Measurements from ENCODE around the gene CNOT6L. TPM values are rescaled to one million over a fixed set of nuclear protein-coding genes. Genes with fewer than 3 reads are reported as not detected.
"Not testable (repeated sequence)": the region's sequence is repeated elsewhere in the genome, so short reads cannot be mapped to it uniquely, and the experiment has no call there.

CNOT6L gene
- total RNA-seq (11.8 and 12.7 TPM in 2 replicates), polyA plus RNA-seq (8.1 and 11.4 TPM in 2 replicates), polyA minus RNA-seq (ENCODE audit: low replicate concordance) (18.2 and 20.1 TPM in 2 replicates)
- 6.7 and 9.9 TPM in 2 replicates for polyA plus RNA-seq (2012)

DNA sequence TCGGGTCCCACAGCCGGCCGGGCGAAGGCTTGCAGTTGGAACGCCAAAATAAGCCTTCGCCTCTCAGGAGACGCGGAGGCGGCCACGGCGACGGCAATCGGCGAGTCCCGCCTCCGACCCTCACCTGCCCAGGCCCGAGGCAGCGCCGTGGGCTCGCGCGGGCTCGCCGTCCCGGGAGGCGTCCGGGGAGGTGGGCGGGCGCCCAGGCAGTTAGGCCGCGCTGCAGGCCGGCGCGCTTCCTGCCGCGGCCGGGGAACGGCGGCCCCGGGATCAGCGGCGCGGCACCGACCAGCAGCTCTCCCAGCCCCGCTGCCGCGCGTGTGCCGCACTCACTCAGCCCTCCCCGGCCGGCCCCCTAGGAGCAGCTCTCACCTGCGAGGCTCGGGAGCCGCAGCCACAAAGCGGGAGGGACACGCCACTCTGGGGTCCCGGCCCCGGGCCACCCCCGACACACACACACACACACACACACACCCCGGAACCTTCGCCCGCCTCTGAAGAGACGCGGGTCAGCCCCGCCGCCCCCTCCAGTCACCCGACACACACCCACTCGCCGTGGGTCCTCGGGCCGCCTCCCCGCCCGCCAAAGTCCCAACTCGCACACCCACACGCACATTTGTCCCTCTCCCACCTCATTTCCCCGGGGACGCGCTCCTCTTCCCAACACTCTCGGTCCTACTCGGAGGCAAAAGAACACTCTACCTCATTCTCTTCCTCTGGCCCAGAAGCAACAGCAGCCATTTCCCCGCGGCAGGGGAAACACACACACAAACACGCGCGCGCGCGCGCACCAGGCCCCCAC lies at the start of gene CNOT6L:
Gene CNOT6L, minus strand, starts transcription at position 767 of the 802 bp plus-strand sequence. Its CDS starts 60 bp downstream, at position 707.
- H2AFZ ChIP-seq (ENCODE audit: low read length): peak within 1 kb of the TSS; percentile 96
- H3K36me3 ChIP-seq (ENCODE audit: control insufficient read depth, insufficient read depth, low read length): no peaks in the 10 kb centered on the region
- no peak for TF ChIP-seq CTCF (conservative IDR thresholded peaks at IDR 0.05 in 1 of 2, IDR thresholded peaks at IDR 0.05 in 1 of 2; ENCODE audit: low read depth in 1 of 2, low read length in 2 of 2)
- no peak for TF ChIP-seq EZH2 (IDR thresholded peaks at IDR 0.05; ENCODE audit: low read length, missing control alignments)
- peak within 1 kb of the TSS; percentile 81 for H3K9ac ChIP-seq (ENCODE audit: insufficient read depth, low read length)
- H3K4me3 ChIP-seq (replicated peaks in 1 of 4; ENCODE audit: control extremely low read depth in 1 of 4, insufficient read depth in 1 of 4, low read depth in 3 of 4, low read length in 4 of 4): peak within 1 kb of the TSS; percentile 88 to 93 (median 92)
- no peaks in the 10 kb centered on the region for H3K27me3 ChIP-seq (ENCODE audit: control insufficient read depth, insufficient read depth, low read length)
- H4K20me1 ChIP-seq (ENCODE audit: control insufficient read depth, extremely low read depth, insufficient read depth, low read length): no peaks in the 10 kb centered on the region
- peaks cover 31% of the 10 kb centered on the region for H3K79me2 ChIP-seq (ENCODE audit: control insufficient read depth, insufficient read depth, low read length)
- H3K27ac ChIP-seq (ENCODE audit: insufficient read depth, low read length): peak within 1 kb of the TSS; percentile 87
- H3K9me3 ChIP-seq (ENCODE audit: control insufficient read depth, insufficient read depth, low read depth, low read length): no peaks in the 10 kb centered on the region
- no peaks in the 10 kb centered on the region for H3K4me1 ChIP-seq (ENCODE audit: control insufficient read depth, extremely low read depth, insufficient read depth, low read length)
- DNase-seq (ENCODE audit: low read depth in 2 of 2): peak; percentile 67 to 85
- peak within 1 kb of the TSS; percentile 79 for H3K4me2 ChIP-seq (ENCODE audit: extremely low read depth, insufficient read depth, low read length)

DNA sequence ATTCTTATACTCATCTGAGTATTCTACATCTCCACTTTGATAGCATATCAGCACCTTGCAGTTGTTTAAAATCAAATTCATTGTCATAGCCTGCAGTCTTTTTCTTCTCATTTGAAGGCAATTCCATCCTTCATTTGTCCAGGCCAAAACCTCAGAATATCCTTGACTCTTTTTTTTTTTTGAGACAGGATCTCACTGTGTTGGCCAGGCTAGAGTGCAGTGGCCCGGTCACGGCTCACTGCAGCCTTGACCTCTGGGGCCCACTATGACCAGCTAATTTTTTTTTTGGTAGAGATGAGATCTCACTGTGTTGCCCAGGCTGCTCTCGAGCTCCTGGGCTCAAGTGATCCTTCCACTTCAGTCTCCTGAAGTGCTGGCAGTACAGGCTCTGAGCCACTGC lies 46.1 kb upstream of the CNOT6L start:
- peaks cover 5% of the 10 kb centered on the region for H3K4me1 ChIP-seq (ENCODE audit: control insufficient read depth, extremely low read depth, insufficient read depth, low read length)
- no peak overlapping the region for H3K4me3 ChIP-seq (replicated peaks in 1 of 4; ENCODE audit: control extremely low read depth in 1 of 4, insufficient read depth in 1 of 4, low read depth in 3 of 4, low read length in 4 of 4)
- TF ChIP-seq EZH2 (IDR thresholded peaks at IDR 0.05; ENCODE audit: low read length, missing control alignments): no peak
- TF ChIP-seq CTCF (conservative IDR thresholded peaks at IDR 0.05 in 1 of 2, IDR thresholded peaks at IDR 0.05 in 1 of 2; ENCODE audit: low read depth in 1 of 2, low read length in 2 of 2): no peak
- no peaks in the 10 kb centered on the region for H3K27me3 ChIP-seq (ENCODE audit: control insufficient read depth, insufficient read depth, low read length)
- no peaks in the 10 kb centered on the region for H4K20me1 ChIP-seq (ENCODE audit: control insufficient read depth, extremely low read depth, insufficient read depth, low read length)
- no peak overlapping the region for H3K9ac ChIP-seq (ENCODE audit: insufficient read depth, low read length)
- no peaks in the 10 kb centered on the region for H3K36me3 ChIP-seq (ENCODE audit: control insufficient read depth, insufficient read depth, low read length)
- no peak overlapping the region for H3K4me2 ChIP-seq (ENCODE audit: extremely low read depth, insufficient read depth, low read length)
- H3K9me3 ChIP-seq (ENCODE audit: control insufficient read depth, insufficient read depth, low read depth, low read length): no peaks in the 10 kb centered on the region
- no peak for DNase-seq (ENCODE audit: low read depth in 2 of 2)
- no peak overlapping the region for H2AFZ ChIP-seq (ENCODE audit: low read length)
- H3K27ac ChIP-seq (ENCODE audit: insufficient read depth, low read length): no peak overlapping the region
- H3K79me2 ChIP-seq (ENCODE audit: control insufficient read depth, insufficient read depth, low read length): peaks cover 33% of the 10 kb centered on the region

DNA sequence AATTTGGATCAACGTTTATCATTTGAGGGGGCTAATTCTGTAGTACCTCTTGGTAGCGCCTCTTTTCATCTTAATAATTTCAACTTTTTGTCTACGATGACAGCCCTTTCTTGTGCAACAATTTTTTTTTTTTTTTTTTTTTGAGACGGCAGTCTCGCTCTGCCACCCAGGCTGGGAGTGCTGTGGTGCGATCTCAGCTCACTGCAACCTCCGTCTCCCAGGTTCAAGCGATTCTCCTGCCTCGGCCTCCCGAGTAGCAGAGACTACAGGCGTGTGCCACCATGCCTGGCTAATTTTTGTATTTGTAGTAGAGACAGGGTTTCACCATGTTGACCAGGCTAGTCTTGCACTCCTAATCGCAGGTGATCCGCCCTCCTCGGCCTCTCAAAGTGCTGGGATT lies 44.2 kb upstream of the CNOT6L start:
- H3K4me3 ChIP-seq (replicated peaks in 1 of 4; ENCODE audit: control extremely low read depth in 1 of 4, insufficient read depth in 1 of 4, low read depth in 3 of 4, low read length in 4 of 4): peak overlapping the region; percentile 92 to 100 (median 92)
- H3K27me3 ChIP-seq (ENCODE audit: control insufficient read depth, insufficient read depth, low read length); H3K4me1 ChIP-seq (ENCODE audit: control insufficient read depth, extremely low read depth, insufficient read depth, low read length); H3K36me3 ChIP-seq (ENCODE audit: control insufficient read depth, insufficient read depth, low read length); H3K9me3 ChIP-seq (ENCODE audit: control insufficient read depth, insufficient read depth, low read depth, low read length); H4K20me1 ChIP-seq (ENCODE audit: control insufficient read depth, extremely low read depth, insufficient read depth, low read length); DNase-seq (ENCODE audit: low read depth in 2 of 2): not testable (repeated sequence)
- H3K9ac ChIP-seq (ENCODE audit: insufficient read depth, low read length): peak overlapping the region; percentile 70
- peaks cover 30% of the 10 kb centered on the region for H3K79me2 ChIP-seq (ENCODE audit: control insufficient read depth, insufficient read depth, low read length)
- peak overlapping the region; percentile 96 for H2AFZ ChIP-seq (ENCODE audit: low read length)
- peak overlapping the region; percentile 67 for H3K4me2 ChIP-seq (ENCODE audit: extremely low read depth, insufficient read depth, low read length)
- peak overlapping the region; percentile 94 for H3K27ac ChIP-seq (ENCODE audit: insufficient read depth, low read length)
